H9 (cell line): Measurements from ENCODE around the gene ZNF385D. TPM values are rescaled to one million over a fixed set of nuclear protein-coding genes. Genes with fewer than 3 reads are reported as not detected.

Source experiments
- DNase-seq: peaks from one replicate; pipeline ENCODE4 v3.0.0-alpha.2; 2017
- H2AFZ ChIP-seq: one replicate; pipeline ENCODE4 v1.6.1; 2013; ENCODE audit warnings: mild to moderate bottlenecking, low read length, control low read depth, moderate library complexity
- H2AK5ac ChIP-seq: 2 replicates; pipeline ENCODE4 v1.6.1; 2013; ENCODE audit warnings: low read length, control low read depth, mixed read lengths; ENCODE audit not compliant: insufficient read length
- H2BK120ac ChIP-seq: one replicate; pipeline ENCODE4 v1.6.1; 2013; ENCODE audit warnings: low read depth, mild to moderate bottlenecking, low read length, control low read depth, inconsistent platforms; ENCODE audit not compliant: poor library complexity, severe bottlenecking
- H2BK12ac ChIP-seq: 2 replicates; pipeline ENCODE4 v1.6.1; 2013; ENCODE audit warnings: low read length, control low read depth, mixed read lengths, low read depth; ENCODE audit not compliant: insufficient read length
- H2BK15ac ChIP-seq: 2 replicates; pipeline ENCODE4 v1.6.1; 2013; ENCODE audit warnings: low read depth, low read length, control low read depth
- H2BK20ac ChIP-seq: one replicate; pipeline ENCODE4 v1.6.1; 2013; ENCODE audit warnings: low read depth, mild to moderate bottlenecking, low read length, control low read depth, inconsistent platforms; ENCODE audit not compliant: poor library complexity, severe bottlenecking
- H2BK5ac ChIP-seq: 2 replicates; pipeline ENCODE4 v1.6.1; 2013; ENCODE audit warnings: low read length, control low read depth, mixed read lengths; ENCODE audit not compliant: insufficient read length
- H3K14ac ChIP-seq: 2 replicates; pipeline ENCODE4 v1.6.1; 2013; ENCODE audit warnings: low read length, control low read depth; ENCODE audit not compliant: insufficient read depth
- H3K18ac ChIP-seq: 2 replicates; pipeline ENCODE4 v1.6.1; 2013; ENCODE audit warnings: low read depth, mild to moderate bottlenecking, mixed read lengths, low read length, control low read depth; ENCODE audit not compliant: insufficient read length
- H3K23ac ChIP-seq: 2 replicates; pipeline ENCODE4 v1.6.1; 2013; ENCODE audit warnings: low read length, control low read depth, mixed read lengths, low read depth; ENCODE audit not compliant: insufficient read length
- H3K23me2 ChIP-seq: 2 replicates; pipeline ENCODE4 v1.6.1; 2013; ENCODE audit warnings: low read depth, mild to moderate bottlenecking, mixed read lengths, low read length, control low read depth; ENCODE audit not compliant: insufficient read length, poor library complexity, severe bottlenecking
- H3K27ac ChIP-seq: 2 replicates; pipeline ENCODE4 v1.5.1; 2013; ENCODE audit warnings: low read length, control low read depth, mixed read lengths, low read depth; ENCODE audit not compliant: insufficient read length
- H3K27me3 ChIP-seq: 2 replicates; pipeline ENCODE4 v1.6.1; 2013; ENCODE audit warnings: low read length, control low read depth, inconsistent platforms; ENCODE audit not compliant: insufficient read depth
- H3K4ac ChIP-seq: 2 replicates; pipeline ENCODE4 v1.6.1; 2013; ENCODE audit warnings: low read depth, mild to moderate bottlenecking, control low read depth, inconsistent platforms, low read length, moderate library complexity
- H3K4me1 ChIP-seq: 2 replicates; pipeline ENCODE4 v1.6.1; 2013; ENCODE audit warnings: low read length, control low read depth, inconsistent platforms; ENCODE audit not compliant: insufficient read depth
- H3K4me2 ChIP-seq: 2 replicates; pipeline ENCODE4 v1.6.1; 2013; ENCODE audit warnings: low read length, control low read depth, mixed read lengths; ENCODE audit not compliant: insufficient read length, insufficient read depth
- H3K56ac ChIP-seq: 2 replicates; pipeline ENCODE4 v1.6.1; 2013; ENCODE audit warnings: low read depth, mild to moderate bottlenecking, mixed read lengths, low read length, control low read depth; ENCODE audit not compliant: insufficient read length
- H3K79me1 ChIP-seq: 2 replicates; pipeline ENCODE4 v1.6.1; 2013; ENCODE audit warnings: low read depth, mild to moderate bottlenecking, moderate library complexity, low read length, control low read depth, inconsistent platforms; ENCODE audit not compliant: insufficient read depth, poor library complexity, severe bottlenecking
- H3K79me2 ChIP-seq: 2 replicates; pipeline ENCODE4 v1.6.1; 2013; ENCODE audit warnings: low read length, control low read depth, inconsistent platforms; ENCODE audit not compliant: insufficient read depth
- H3K9ac ChIP-seq: 2 replicates; pipeline ENCODE4 v1.6.1; 2013; ENCODE audit warnings: low read length, control low read depth, mixed read lengths; ENCODE audit not compliant: insufficient read length; ENCODE audit errors: extremely low read depth
- H3K9me3 ChIP-seq: one replicate; pipeline ENCODE4 v1.6.1; 2013; ENCODE audit warnings: low read depth, low read length, inconsistent platforms; ENCODE audit not compliant: control insufficient read depth
- H3T11ph ChIP-seq: one replicate; pipeline ENCODE4 v1.6.1; 2013; ENCODE audit warnings: mild to moderate bottlenecking, low read length, control low read depth, inconsistent platforms
- H4K20me1 ChIP-seq: one replicate; pipeline ENCODE4 v1.6.1; 2013; ENCODE audit not compliant: control insufficient read depth, insufficient read length, insufficient read depth
- H4K5ac ChIP-seq: 2 replicates; pipeline ENCODE4 v1.6.1; 2013; ENCODE audit warnings: low read depth, mild to moderate bottlenecking, mixed read lengths, low read length, control low read depth; ENCODE audit not compliant: insufficient read length
- H4K8ac ChIP-seq: replicated peaks from 2 replicates; pipeline ENCODE4 v1.6.1; 2013; ENCODE audit warnings: low read length, control low read depth, mixed read lengths, low read depth; ENCODE audit not compliant: insufficient read length
- H4K91ac ChIP-seq: 2 replicates; pipeline ENCODE4 v1.6.1; 2013; ENCODE audit warnings: low read depth, mild to moderate bottlenecking, moderate library complexity, mixed read lengths, low read length, control low read depth; ENCODE audit not compliant: insufficient read length
- H3K27ac Mint-ChIP-seq, 3 experiments: 2 replicates in 2 of 3; 3 replicates in 1 of 3; pipeline ENCODE4 v1.8.0; 2020 to 2021; ENCODE audit warnings: mixed read lengths in 3 of 3, mild to moderate bottlenecking in 1 of 3, moderate library complexity in 1 of 3
- H3K27me3 Mint-ChIP-seq: 2 replicates; pipeline ENCODE4 v1.8.0; 2021; ENCODE audit warnings: low read depth, mild to moderate bottlenecking, moderate library complexity, mixed read lengths
- H3K36me3 Mint-ChIP-seq, 3 experiments: 2 replicates in 2 of 3; 3 replicates in 1 of 3; pipeline ENCODE4 v1.8.0; 2020 to 2021; ENCODE audit warnings: low read depth in 3 of 3, mixed read lengths in 3 of 3; ENCODE audit not compliant: insufficient read depth in 1 of 3
- H3K4me1 Mint-ChIP-seq, 2 experiments: 2 replicates each; pipeline ENCODE4 v1.8.0; 2020; ENCODE audit warnings: mixed read lengths in 2 of 2
- H3K4me3 Mint-ChIP-seq, 2 experiments: 2 replicates in 1 of 2; 3 replicates in 1 of 2; pipeline ENCODE4 v1.8.0; 2020 to 2021; ENCODE audit warnings: mild to moderate bottlenecking in 2 of 2, mixed read lengths in 2 of 2, moderate library complexity in 1 of 2
- H3K9me3 Mint-ChIP-seq, 2 experiments: 2 replicates in 1 of 2; 3 replicates in 1 of 2; pipeline ENCODE4 v1.8.0; 2020; ENCODE audit warnings: mild to moderate bottlenecking in 2 of 2, mixed read lengths in 2 of 2, moderate library complexity in 1 of 2
- CTCF ChIP-seq: fragments of 200-600 bp; sonication (generic); conservative IDR thresholded peaks from 3 replicates; pipeline ENCODE4 v1.8.0; 2021; ENCODE audit warnings: antibody characterized with exemption, mild to moderate bottlenecking
- WGBS: extraction: QIAGEN DNeasy Blood & Tissue Kit; methylation state at CpG from one replicate; pipeline ENCODE4 v1.1.7; 2013; ENCODE audit warnings: missing lambda C conversion rate, low lambda C conversion rate, mixed read lengths; ENCODE audit not compliant: insufficient read length; ENCODE audit errors: extremely low coverage; 5-methylcytosine and 5-hydroxymethylcytosine counted together
- total RNA-seq: library from RNA; stranded (reverse); gene quantifications from 2 replicates; pipeline ENCODE4 v1.2.1, GENCODE V29; 2021

Gene ZNF385D
- total RNA-seq, 1 experiment from 2014 or later = 1.5 TPM

- Mint-ChIP-seq H3K4me3 (peak overlapping the region; percentile 52 to 60; a peak in 3 of 5 replicates), H3K27ac (peak overlapping the region; percentile 96 to 99 (median 97); a peak in 6 of 7 replicates), H3K36me3 (peaks cover 0 to 4% (median 3%) of the 10 kb centered on the region in 3 experiments; a peak in 2 of 7 replicates), H3K4me1 (peaks cover 25 to 26% of the 10 kb centered on the region in 2 experiments), H3K27me3 (no peaks in the 10 kb centered on the region; the same call in 1 of the 2 replicates), H3K9me3 (no peaks in the 10 kb centered on the region; a peak in 2 of 5 replicates)
- no peak overlapping the region for H3T11ph ChIP-seq
- H2BK5ac ChIP-seq = no peak overlapping the region
- H2AK5ac ChIP-seq = no peak overlapping the region
- H3K23me2 ChIP-seq = no peaks in the 10 kb centered on the region
- H3K9ac ChIP-seq = peak overlapping the region; percentile 56
- no peak overlapping the region for H4K5ac ChIP-seq
- no peak overlapping the region for H2BK12ac ChIP-seq
- H3K56ac ChIP-seq = no peak overlapping the region
- H3K79me1 ChIP-seq = no peaks in the 10 kb centered on the region
- H3K9me3 ChIP-seq = no peaks in the 10 kb centered on the region
- H4K20me1 ChIP-seq = no peaks in the 10 kb centered on the region
- H3K79me2 ChIP-seq = peaks cover 6% of the 10 kb centered on the region; the same call in 1 of the 2 replicates
- H3K27ac ChIP-seq = peak overlapping the region; percentile 8
- TF ChIP-seq CTCF = no peak
- H2BK20ac ChIP-seq = no peak overlapping the region
- H3K23ac ChIP-seq = no peak overlapping the region
- H2AFZ ChIP-seq = no peak overlapping the region
- no peaks in the 10 kb centered on the region; the same call in 1 of the 2 replicates for H3K4me1 ChIP-seq
- no peak overlapping the region for H4K8ac ChIP-seq
- WGBS = no CpG with 5 or more reads among the region's 29 CpGs
- H3K18ac ChIP-seq = peak overlapping the region; percentile 43
- peak; percentile 71 for DNase-seq
- H3K4me2 ChIP-seq = peak overlapping the region; percentile 39
- H3K4ac ChIP-seq = no peak overlapping the region; the same call in 1 of the 2 replicates
- H2BK15ac ChIP-seq = no peak overlapping the region
- no peaks in the 10 kb centered on the region for H3K27me3 ChIP-seq
- no peak overlapping the region for H4K91ac ChIP-seq
- H2BK120ac ChIP-seq = no peak overlapping the region
- peak overlapping the region; percentile 88; the same call in 1 of the 2 replicates for H3K14ac ChIP-seq
Observed at GRCh38 chr3:21542656-21543379, 208.2 kb downstream of the ZNF385D start.
